Measurements from ENCODE around the gene KCNK3. TPM values are rescaled to one million over a fixed set of nuclear protein-coding genes. Genes with fewer than 3 reads are reported as not detected.

Gene KCNK3
- polyA plus RNA-seq, 1 donor from 2014 or later = 12.9 TPM

DNA sequence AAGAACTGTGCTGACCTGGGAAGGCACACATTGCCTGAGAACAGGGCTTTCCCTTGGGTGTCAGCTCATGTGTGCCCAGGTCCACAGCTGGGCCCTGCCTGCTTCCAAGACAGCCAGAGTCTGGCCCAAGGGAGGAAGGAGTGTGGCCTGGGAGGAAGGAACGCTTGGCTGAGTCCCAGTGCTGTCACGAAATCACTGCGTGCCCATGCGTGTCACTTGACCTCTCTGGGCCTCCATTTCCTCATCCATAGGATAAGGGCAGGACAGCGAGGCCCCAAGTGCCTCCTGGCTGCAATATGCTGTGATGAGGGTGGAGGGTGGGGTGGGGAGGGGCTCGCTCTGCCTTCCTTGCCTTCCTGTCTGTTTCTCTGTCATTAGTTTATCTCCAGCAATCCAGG, 642 bp upstream of the KCNK3 start:
- H3K9me3 ChIP-seq (ENCODE audit: low read length) = no peaks in the 10 kb centered on the region
- H3K4me3 ChIP-seq (ENCODE audit: low read length) = peak overlapping the region; percentile 60
- H3K79me2 ChIP-seq (replicated peaks; ENCODE audit: insufficient read depth, low read length) = no peaks in the 10 kb centered on the region
- peak overlapping the region; percentile 35 for H2AFZ ChIP-seq (ENCODE audit: low read depth, low read length)
- no peaks in the 10 kb centered on the region for H3K9me2 ChIP-seq (ENCODE audit: insufficient read depth, low read length)
- no peak for TF ChIP-seq RAD21 (conservative IDR thresholded peaks at IDR 0.05)
- no peak for TF ChIP-seq SMC3 (conservative IDR thresholded peaks at IDR 0.05; ENCODE audit: poor library complexity)
- TF ChIP-seq, protein P1, sequence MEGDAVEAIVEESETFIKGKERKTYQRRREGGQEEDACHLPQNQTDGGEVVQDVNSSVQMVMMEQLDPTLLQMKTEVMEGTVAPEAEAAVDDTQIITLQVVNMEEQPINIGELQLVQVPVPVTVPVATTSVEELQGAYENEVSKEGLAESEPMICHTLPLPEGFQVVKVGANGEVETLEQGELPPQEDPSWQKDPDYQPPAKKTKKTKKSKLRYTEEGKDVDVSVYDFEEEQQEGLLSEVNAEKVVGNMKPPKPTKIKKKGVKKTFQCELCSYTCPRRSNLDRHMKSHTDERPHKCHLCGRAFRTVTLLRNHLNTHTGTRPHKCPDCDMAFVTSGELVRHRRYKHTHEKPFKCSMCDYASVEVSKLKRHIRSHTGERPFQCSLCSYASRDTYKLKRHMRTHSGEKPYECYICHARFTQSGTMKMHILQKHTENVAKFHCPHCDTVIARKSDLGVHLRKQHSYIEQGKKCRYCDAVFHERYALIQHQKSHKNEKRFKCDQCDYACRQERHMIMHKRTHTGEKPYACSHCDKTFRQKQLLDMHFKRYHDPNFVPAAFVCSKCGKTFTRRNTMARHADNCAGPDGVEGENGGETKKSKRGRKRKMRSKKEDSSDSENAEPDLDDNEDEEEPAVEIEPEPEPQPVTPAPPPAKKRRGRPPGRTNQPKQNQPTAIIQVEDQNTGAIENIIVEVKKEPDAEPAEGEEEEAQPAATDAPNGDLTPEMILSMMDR (IDR thresholded peaks at IDR 0.05; ENCODE audit: poor library complexity, severe bottlenecking) = no peak
- TF ChIP-seq EZH2 (IDR thresholded peaks at IDR 0.05; ENCODE audit: borderline replicate concordance, insufficient read depth, low read length, poor library complexity, severe bottlenecking) = no peak
- TF ChIP-seq, protein P2, sequence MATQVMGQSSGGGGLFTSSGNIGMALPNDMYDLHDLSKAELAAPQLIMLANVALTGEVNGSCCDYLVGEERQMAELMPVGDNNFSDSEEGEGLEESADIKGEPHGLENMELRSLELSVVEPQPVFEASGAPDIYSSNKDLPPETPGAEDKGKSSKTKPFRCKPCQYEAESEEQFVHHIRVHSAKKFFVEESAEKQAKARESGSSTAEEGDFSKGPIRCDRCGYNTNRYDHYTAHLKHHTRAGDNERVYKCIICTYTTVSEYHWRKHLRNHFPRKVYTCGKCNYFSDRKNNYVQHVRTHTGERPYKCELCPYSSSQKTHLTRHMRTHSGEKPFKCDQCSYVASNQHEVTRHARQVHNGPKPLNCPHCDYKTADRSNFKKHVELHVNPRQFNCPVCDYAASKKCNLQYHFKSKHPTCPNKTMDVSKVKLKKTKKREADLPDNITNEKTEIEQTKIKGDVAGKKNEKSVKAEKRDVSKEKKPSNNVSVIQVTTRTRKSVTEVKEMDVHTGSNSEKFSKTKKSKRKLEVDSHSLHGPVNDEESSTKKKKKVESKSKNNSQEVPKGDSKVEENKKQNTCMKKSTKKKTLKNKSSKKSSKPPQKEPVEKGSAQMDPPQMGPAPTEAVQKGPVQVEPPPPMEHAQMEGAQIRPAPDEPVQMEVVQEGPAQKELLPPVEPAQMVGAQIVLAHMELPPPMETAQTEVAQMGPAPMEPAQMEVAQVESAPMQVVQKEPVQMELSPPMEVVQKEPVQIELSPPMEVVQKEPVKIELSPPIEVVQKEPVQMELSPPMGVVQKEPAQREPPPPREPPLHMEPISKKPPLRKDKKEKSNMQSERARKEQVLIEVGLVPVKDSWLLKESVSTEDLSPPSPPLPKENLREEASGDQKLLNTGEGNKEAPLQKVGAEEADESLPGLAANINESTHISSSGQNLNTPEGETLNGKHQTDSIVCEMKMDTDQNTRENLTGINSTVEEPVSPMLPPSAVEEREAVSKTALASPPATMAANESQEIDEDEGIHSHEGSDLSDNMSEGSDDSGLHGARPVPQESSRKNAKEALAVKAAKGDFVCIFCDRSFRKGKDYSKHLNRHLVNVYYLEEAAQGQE (IDR thresholded peaks at IDR 0.05; ENCODE audit: borderline replicate concordance) = no peak
- TF ChIP-seq MXI1 (conservative IDR thresholded peaks at IDR 0.05; ENCODE audit: poor library complexity, severe bottlenecking) = no peak
- TF ChIP-seq TAF1 (IDR thresholded peaks at IDR 0.05; ENCODE audit: low read depth) = no peak
- no peak for TF ChIP-seq EP300 (conservative IDR thresholded peaks at IDR 0.05; ENCODE audit: poor library complexity, severe bottlenecking)
- no peak for TF ChIP-seq POLR2AphosphoS5 (IDR thresholded peaks at IDR 0.05)
- H3K9ac ChIP-seq (ENCODE audit: low read length) = peak overlapping the region; percentile 73
- H3K27me3 ChIP-seq (ENCODE audit: insufficient read depth, low read depth, low read length) = peaks cover 29% of the 10 kb centered on the region
- H4K20me1 ChIP-seq (ENCODE audit: insufficient read depth) = no peaks in the 10 kb centered on the region
- peak overlapping the region; percentile 27 for H3K4me2 ChIP-seq (ENCODE audit: low read length)
- H3F3A ChIP-seq (ENCODE audit: insufficient read depth, low read length, poor library complexity, severe bottlenecking) = no peaks in the 10 kb centered on the region
- H3K27ac ChIP-seq (ENCODE audit: low read length) = peak overlapping the region; percentile 73
- H3K36me3 ChIP-seq (ENCODE audit: insufficient read depth, low read length) = no peaks in the 10 kb centered on the region

DNA sequence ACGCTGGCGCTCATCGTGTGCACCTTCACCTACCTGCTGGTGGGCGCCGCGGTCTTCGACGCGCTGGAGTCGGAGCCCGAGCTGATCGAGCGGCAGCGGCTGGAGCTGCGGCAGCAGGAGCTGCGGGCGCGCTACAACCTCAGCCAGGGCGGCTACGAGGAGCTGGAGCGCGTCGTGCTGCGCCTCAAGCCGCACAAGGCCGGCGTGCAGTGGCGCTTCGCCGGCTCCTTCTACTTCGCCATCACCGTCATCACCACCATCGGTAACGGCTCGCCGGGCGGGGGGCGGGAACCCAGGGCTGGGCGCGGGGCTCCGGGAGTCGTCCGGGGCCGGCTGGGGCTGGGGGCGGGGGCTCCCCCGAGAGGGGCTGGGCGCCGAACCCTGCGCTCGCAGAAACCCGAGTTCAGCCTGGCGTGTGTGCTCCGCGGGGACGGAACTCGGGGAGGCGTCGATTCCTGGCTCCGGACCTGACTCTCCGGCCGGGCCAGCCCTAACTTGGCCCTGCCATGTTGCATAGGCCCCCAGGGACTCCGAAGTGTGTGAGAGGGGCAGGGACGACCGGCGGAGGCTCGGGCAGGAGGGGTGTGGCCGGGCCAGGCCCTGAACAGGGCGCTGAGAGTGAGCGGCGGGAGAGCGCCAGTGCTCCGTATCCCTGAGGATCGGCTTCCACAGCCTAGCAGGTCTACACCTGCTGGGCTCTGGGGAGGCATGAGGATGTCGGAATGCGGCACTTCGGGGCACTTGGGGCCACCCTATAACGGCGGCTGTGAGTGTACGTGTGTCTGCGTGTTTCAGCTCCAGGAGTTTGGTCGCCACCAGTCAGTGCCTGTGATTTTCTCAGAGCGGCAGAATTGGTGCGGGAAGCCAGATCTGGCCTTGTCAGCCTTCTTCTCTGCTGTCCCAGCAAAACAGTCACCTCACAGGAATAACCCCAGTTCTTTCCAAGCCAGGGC, 651 bp downstream of the KCNK3 start:
- peak overlapping the region; percentile 92 for H3K4me2 ChIP-seq (ENCODE audit: low read length)
- TF ChIP-seq RAD21 (conservative IDR thresholded peaks at IDR 0.05) = peak; percentile 18
- TF ChIP-seq, protein P2 (IDR thresholded peaks at IDR 0.05; ENCODE audit: borderline replicate concordance) = peak; percentile 40
- TF ChIP-seq, protein P1 (IDR thresholded peaks at IDR 0.05; ENCODE audit: poor library complexity, severe bottlenecking) = no peak
- no peak for TF ChIP-seq EP300 (conservative IDR thresholded peaks at IDR 0.05; ENCODE audit: poor library complexity, severe bottlenecking)
- TF ChIP-seq MXI1 (conservative IDR thresholded peaks at IDR 0.05; ENCODE audit: poor library complexity, severe bottlenecking) = peak; percentile 60
- TF ChIP-seq POLR2AphosphoS5 (IDR thresholded peaks at IDR 0.05) = peak; percentile 48
- TF ChIP-seq SMC3 (conservative IDR thresholded peaks at IDR 0.05; ENCODE audit: poor library complexity) = peak; percentile 13
- TF ChIP-seq TAF1 (IDR thresholded peaks at IDR 0.05; ENCODE audit: low read depth) = peak; percentile 28
- TF ChIP-seq EZH2 (IDR thresholded peaks at IDR 0.05; ENCODE audit: borderline replicate concordance, insufficient read depth, low read length, poor library complexity, severe bottlenecking) = no peak
- H4K20me1 ChIP-seq (ENCODE audit: insufficient read depth) = no peaks in the 10 kb centered on the region
- H3K36me3 ChIP-seq (ENCODE audit: insufficient read depth, low read length) = no peaks in the 10 kb centered on the region
- H3F3A ChIP-seq (ENCODE audit: insufficient read depth, low read length, poor library complexity, severe bottlenecking) = no peaks in the 10 kb centered on the region
- peak overlapping the region; percentile 82 for H3K9ac ChIP-seq (ENCODE audit: low read length)
- H3K27ac ChIP-seq (ENCODE audit: low read length) = peak overlapping the region; percentile 71
- H3K9me3 ChIP-seq (ENCODE audit: low read length) = no peaks in the 10 kb centered on the region
- H3K79me2 ChIP-seq (replicated peaks; ENCODE audit: insufficient read depth, low read length) = no peaks in the 10 kb centered on the region
- peaks cover 29% of the 10 kb centered on the region for H3K27me3 ChIP-seq (ENCODE audit: insufficient read depth, low read depth, low read length)
- peak overlapping the region; percentile 9 for H2AFZ ChIP-seq (ENCODE audit: low read depth, low read length)
- peak overlapping the region; percentile 90 for H3K4me3 ChIP-seq (ENCODE audit: low read length)
- H3K9me2 ChIP-seq (ENCODE audit: insufficient read depth, low read length) = no peaks in the 10 kb centered on the region
